ENCODE data around the gene FBXO40. TPM values are rescaled to one million over a fixed set of nuclear protein-coding genes. Genes with fewer than 3 reads are reported as not detected.

The FBXO40 gene
- total and polyA plus RNA-seq, 4 donors = 0.05 to 0.08 TPM; not detected in 2

- no peaks in the 10 kb centered on the region for H3K36me3 ChIP-seq (ENCODE audit: control insufficient read depth in 4 of 4, insufficient read depth in 3 of 4, low read depth in 1 of 4, low read length in 3 of 4)
- TF ChIP-seq SP1 (IDR thresholded peaks at IDR 0.05) = no peak
- 93% methylated on average over 9 of the region's 9 CpGs for WGBS
- no peak for DNase-seq (ENCODE audit: low spot score)
- H3K9ac ChIP-seq (ENCODE audit: low read depth in 1 of 2, low read length in 2 of 2) = no peak overlapping the region
- no peak overlapping the region for H3K27ac ChIP-seq (ENCODE audit: low read depth in 1 of 2, low read length in 2 of 2)
- H3K4me3 ChIP-seq (ENCODE audit: low read depth in 1 of 3, low read length in 3 of 3) = no peak overlapping the region
- no peaks in the 10 kb centered on the region for H3K9me3 ChIP-seq (ENCODE audit: control insufficient read depth in 4 of 4, low read length in 3 of 4)
- no peaks in the 10 kb centered on the region for H3K4me1 ChIP-seq (ENCODE audit: control insufficient read depth in 4 of 4, insufficient read depth in 4 of 4, low read length in 3 of 4)
- no peaks in the 10 kb centered on the region for H3K27me3 ChIP-seq (ENCODE audit: control insufficient read depth in 4 of 4, insufficient read depth in 4 of 4, low read length in 3 of 4)
Measured at GRCh38 chr3:121566773-121567172, 26.4 kb upstream of the FBXO40 start.

- no peaks in the 10 kb centered on the region for H3K27me3 ChIP-seq (ENCODE audit: control insufficient read depth in 4 of 4, insufficient read depth in 4 of 4, low read length in 3 of 4)
- no peaks in the 10 kb centered on the region for H3K4me1 ChIP-seq (ENCODE audit: control insufficient read depth in 4 of 4, insufficient read depth in 4 of 4, low read length in 3 of 4)
- H3K9me3 ChIP-seq (ENCODE audit: control insufficient read depth in 4 of 4, low read length in 3 of 4) = no peaks in the 10 kb centered on the region
- WGBS = 95% methylated on average over 5 of the region's 5 CpGs
- DNase-seq (ENCODE audit: low spot score) = no peak
- no peak within 1 kb of the TSS for H3K27ac ChIP-seq (ENCODE audit: low read depth in 1 of 2, low read length in 2 of 2)
- H3K9ac ChIP-seq (ENCODE audit: low read depth in 1 of 2, low read length in 2 of 2) = no peak within 1 kb of the TSS
- TF ChIP-seq YY1 (IDR thresholded peaks at IDR 0.05) (no peak), JUND (IDR thresholded peaks at IDR 0.05) (no peak), FOXA2 (IDR thresholded peaks at IDR 0.05) (no peak), CTCF (IDR thresholded peaks at IDR 0.05; ENCODE audit: low read depth, low read length, missing input control) (no peak), ATF3 (IDR thresholded peaks at IDR 0.05) (no peak), TAF1 (conservative IDR thresholded peaks at IDR 0.05) (no peak)
- no peak within 1 kb of the TSS for H3K4me3 ChIP-seq (ENCODE audit: low read depth in 1 of 3, low read length in 3 of 3)
- no peaks in the 10 kb centered on the region for H3K36me3 ChIP-seq (ENCODE audit: control insufficient read depth in 4 of 4, insufficient read depth in 3 of 4, low read depth in 1 of 4, low read length in 3 of 4)
Measured at GRCh38 chr3:121567649-121568048, 25.5 kb upstream of the FBXO40 start, which contains the start of gene ARGFX. Gene ARGFX, plus strand, starts transcription at chr3:121567949. Its CDS starts 2,765 bp downstream, at chr3:121570714.

GRCh38 chr3:121574449-121574848 lies 18.7 kb upstream of the FBXO40 start:
- H3K27ac ChIP-seq (ENCODE audit: low read depth in 1 of 2, low read length in 2 of 2) = no peak overlapping the region
- no peak for DNase-seq (ENCODE audit: low spot score)
- no peaks in the 10 kb centered on the region for H3K27me3 ChIP-seq (ENCODE audit: control insufficient read depth in 4 of 4, insufficient read depth in 4 of 4, low read length in 3 of 4)
- TF ChIP-seq GABPA (IDR thresholded peaks at IDR 0.05 in 1 of 2, conservative IDR thresholded peaks at IDR 0.05 in 1 of 2) (no peak), ATF3 (IDR thresholded peaks at IDR 0.05) (no peak), JUND (IDR thresholded peaks at IDR 0.05) (no peak), YY1 (IDR thresholded peaks at IDR 0.05) (no peak), MAX (IDR thresholded peaks at IDR 0.05) (no peak), FOXA2 (IDR thresholded peaks at IDR 0.05) (no peak), FOXA1 (IDR thresholded peaks at IDR 0.05) (no peak), RAD21 (IDR thresholded peaks at IDR 0.05) (no peak), ZBTB33 (IDR thresholded peaks at IDR 0.05) (no peak), REST (IDR thresholded peaks at IDR 0.05) (no peak), TAF1 (conservative IDR thresholded peaks at IDR 0.05) (no peak), HNF4A (conservative IDR thresholded peaks at IDR 0.05) (no peak)
- H3K4me1 ChIP-seq (ENCODE audit: control insufficient read depth in 4 of 4, insufficient read depth in 4 of 4, low read length in 3 of 4) = no peaks in the 10 kb centered on the region
- H3K4me3 ChIP-seq (ENCODE audit: low read depth in 1 of 3, low read length in 3 of 3) = no peak overlapping the region
- no peaks in the 10 kb centered on the region for H3K9me3 ChIP-seq (ENCODE audit: control insufficient read depth in 4 of 4, low read length in 3 of 4)
- WGBS = 69% methylated on average over 6 of the region's 6 CpGs
- no peaks in the 10 kb centered on the region for H3K36me3 ChIP-seq (ENCODE audit: control insufficient read depth in 4 of 4, insufficient read depth in 3 of 4, low read depth in 1 of 4, low read length in 3 of 4)
- no peak overlapping the region for H3K9ac ChIP-seq (ENCODE audit: low read depth in 1 of 2, low read length in 2 of 2)
